Measurements from ENCODE around the gene ANG. TPM values are rescaled to one million over a fixed set of nuclear protein-coding genes. Genes with fewer than 3 reads are reported as not detected.

Gene ANG
- total RNA-seq, 1 experiment from 2014 or later = 1.3 TPM

DNA sequence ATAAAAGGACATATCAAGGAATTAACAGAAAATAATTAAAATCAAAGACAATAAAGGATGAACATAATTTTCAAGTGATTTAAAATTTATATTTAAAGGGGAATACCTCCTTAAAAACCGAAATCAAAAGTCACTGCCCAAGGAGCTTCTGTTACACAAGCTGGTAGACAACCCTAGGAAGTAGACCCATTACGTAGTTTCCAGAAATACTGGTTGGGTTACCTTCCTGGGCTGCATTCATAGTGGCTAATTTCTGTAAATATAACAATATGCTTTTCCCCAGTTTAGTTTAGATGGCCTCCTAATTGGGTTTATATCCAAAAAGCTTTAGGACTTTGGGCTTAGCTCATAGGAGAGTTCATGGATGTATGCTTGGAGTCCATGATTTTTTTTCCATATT, 55.0 kb downstream of the ANG start:
- no peak for DNase-seq (ENCODE audit: low read depth)

Other genes with a start within 250 kb of the ANG start
- gene OSGEP, start 234.0 kb upstream of the ANG start, total RNA-seq (2014; rRNA removed; shearing (Covaris generic)) = 79.5 and 87.9 TPM in 2 replicates
- 63.0 and 110 TPM in 2 replicates for gene APEX1, start 233.5 kb upstream of the ANG start, total RNA-seq (2014; rRNA removed; shearing (Covaris generic))
- gene PIP4P1, start 227.3 kb upstream of the ANG start, total RNA-seq (2014; rRNA removed; shearing (Covaris generic)) = 19.7 and 21.0 TPM in 2 replicates
- gene PNP, start 219.4 kb upstream of the ANG start, total RNA-seq (2014; rRNA removed; shearing (Covaris generic)) = 184 TPM in 2 replicates
- not detected in 2 replicates for gene RNASE10, start 183.2 kb upstream of the ANG start, total RNA-seq (2014; rRNA removed; shearing (Covaris generic))
- gene RNASE9, start 127.7 kb upstream of the ANG start, total RNA-seq (2014; rRNA removed; shearing (Covaris generic)) = not detected in 2 replicates
- gene RNASE11, start 100.8 kb upstream of the ANG start, total RNA-seq (2014; rRNA removed; shearing (Covaris generic)) = 0.17 TPM in 1 of 2 replicates, not detected in the other
- not detected in 2 replicates for gene RNASE12, start 97.4 kb upstream of the ANG start, total RNA-seq (2014; rRNA removed; shearing (Covaris generic))
- not detected in 2 replicates for gene OR6S1, start 47.1 kb upstream of the ANG start, total RNA-seq (2014; rRNA removed; shearing (Covaris generic))
- gene RNASE4, start 4.2 kb upstream of the ANG start, total RNA-seq (2014; rRNA removed; shearing (Covaris generic)) = 2.4 and 5.2 TPM in 2 replicates
- not detected in 2 replicates for gene EDDM3A, start 57.1 kb downstream of the ANG start, total RNA-seq (2014; rRNA removed; shearing (Covaris generic))
- gene EDDM3B, start 79.6 kb downstream of the ANG start, total RNA-seq (2014; rRNA removed; shearing (Covaris generic)) = not detected in 2 replicates
- 0.23 TPM in 1 of 2 replicates, not detected in the other for gene RNASE6, start 92.5 kb downstream of the ANG start, total RNA-seq (2014; rRNA removed; shearing (Covaris generic))
- 1.9 and 6.0 TPM in 2 replicates for gene RNASE1, start 114.1 kb downstream of the ANG start, total RNA-seq (2014; rRNA removed; shearing (Covaris generic))
- gene RNASE3, start 202.6 kb downstream of the ANG start, total RNA-seq (2014; rRNA removed; shearing (Covaris generic)) = not detected in 2 replicates